Spleen (tissue), 7 donors: Measurements from ENCODE around the gene FTCDNL1.

Experiments
- POLR2A ChIP-seq, 3 donors: fragments of 450-650 bp; IDR thresholded peaks; one replicate each; pipeline ENCODE4 v1.5.1; 2017; ENCODE audit warnings: antibody characterized with exemption in 3 of 3, mild to moderate bottlenecking in 1 of 3
- POLR2AphosphoS5 ChIP-seq, 3 donors: sonication (generic); formaldehyde crosslinking; IDR thresholded peaks; one replicate each; pipeline ENCODE4 v1.5.1; 2017; ENCODE audit warnings: antibody characterized with exemption in 3 of 3
- TF ChIP-seq, protein P1 (sequence below), 11 experiments: fragments of 200-600 bp in 7 of 11; fragments of 450-650 bp in 4 of 11; sonication (generic) in 4 of 11; IDR thresholded peaks in 8 of 11; conservative IDR thresholded peaks in 3 of 11; 1 replicate in 7 of 11; 2 replicates in 4 of 11; pipeline versions ENCODE4 v1.4.0 to v1.8.0; 2016 to 2021; ENCODE audit warnings: antibody characterized with exemption in 11 of 11, inconsistent platforms in 4 of 11, mild to moderate bottlenecking in 1 of 11
- donor health status: DM: no; HTN: no; CAD: no; lungs with moderate emphysema.
- donor health status: DM: no; HTN: no; CAD: no.
- donor health status: DM: no; HTN: no; CAD: no.

- TF ChIP-seq, protein P1, sequence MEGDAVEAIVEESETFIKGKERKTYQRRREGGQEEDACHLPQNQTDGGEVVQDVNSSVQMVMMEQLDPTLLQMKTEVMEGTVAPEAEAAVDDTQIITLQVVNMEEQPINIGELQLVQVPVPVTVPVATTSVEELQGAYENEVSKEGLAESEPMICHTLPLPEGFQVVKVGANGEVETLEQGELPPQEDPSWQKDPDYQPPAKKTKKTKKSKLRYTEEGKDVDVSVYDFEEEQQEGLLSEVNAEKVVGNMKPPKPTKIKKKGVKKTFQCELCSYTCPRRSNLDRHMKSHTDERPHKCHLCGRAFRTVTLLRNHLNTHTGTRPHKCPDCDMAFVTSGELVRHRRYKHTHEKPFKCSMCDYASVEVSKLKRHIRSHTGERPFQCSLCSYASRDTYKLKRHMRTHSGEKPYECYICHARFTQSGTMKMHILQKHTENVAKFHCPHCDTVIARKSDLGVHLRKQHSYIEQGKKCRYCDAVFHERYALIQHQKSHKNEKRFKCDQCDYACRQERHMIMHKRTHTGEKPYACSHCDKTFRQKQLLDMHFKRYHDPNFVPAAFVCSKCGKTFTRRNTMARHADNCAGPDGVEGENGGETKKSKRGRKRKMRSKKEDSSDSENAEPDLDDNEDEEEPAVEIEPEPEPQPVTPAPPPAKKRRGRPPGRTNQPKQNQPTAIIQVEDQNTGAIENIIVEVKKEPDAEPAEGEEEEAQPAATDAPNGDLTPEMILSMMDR (IDR thresholded peaks at IDR 0.05 in 8 of 11, conservative IDR thresholded peaks at IDR 0.05 in 3 of 11) = no peak
- no peak for TF ChIP-seq POLR2AphosphoS5 (IDR thresholded peaks at IDR 0.05)
- TF ChIP-seq POLR2A (IDR thresholded peaks at IDR 0.05) = no peak
These were observed 101.4 kb downstream of the FTCDNL1 start for GRCh38 chr2:199749571-199749970.
